IMR-90 (cell line): ENCODE data around the gene RPTOR. TPM values are rescaled to one million over a fixed set of nuclear protein-coding genes. Genes with fewer than 3 reads are reported as not detected.

Source experiments
- ATAC-seq: fragments of 200-7000 bp; cut with Tn5 transposase; 2 replicates; pipeline ENCODE4 v1.9.1; 2020; ENCODE audit warnings: low read depth, mild to moderate bottlenecking, moderate library complexity
- BruUV-seq: library from RNA; stranded (reverse); fragments of 400-500 nt; replicated peaks from 2 replicates; lab custom pipeline; 2021; lab: Mats Ljungman, UMichigan
- CTCF ChIA-PET: fragments of 300-600 bp; formaldehyde crosslinking; extraction: SDS; loops from one replicate; lab custom pipeline; 2021; ENCODE audit warnings: antibody characterized with exemption; lab: Yijun Ruan, JAX
- POLR2A ChIA-PET: fragments of 300-600 bp; sonication (Branson Sonifier 250); formaldehyde crosslinking; loops from one replicate; lab custom pipeline; 2022; ENCODE audit warnings: antibody characterized with exemption; ENCODE audit not compliant: unreplicated experiment; lab: Charles Lee
- DNase-seq: peaks from one replicate; pipeline ENCODE4 v3.0.0; 2013
- H2AFZ ChIP-seq: replicated peaks from 2 replicates; pipeline ENCODE3; 2013; ENCODE audit warnings: low read length, mild to moderate bottlenecking; ENCODE audit not compliant: poor library complexity
- H2AK5ac ChIP-seq: 2 replicates; pipeline ENCODE4 v1.6.1; 2013; ENCODE audit warnings: low read depth, low read length, inconsistent platforms
- H2AK9ac ChIP-seq: replicated peaks from 2 replicates; pipeline ENCODE3; 2013; ENCODE audit warnings: mild to moderate bottlenecking, low read depth, low read length, moderate library complexity; ENCODE audit not compliant: poor library complexity
- H2BK120ac ChIP-seq: 2 replicates; pipeline ENCODE4 v1.6.1; 2013; ENCODE audit warnings: low read depth, low read length, inconsistent platforms
- H2BK15ac ChIP-seq: 3 replicates; pipeline ENCODE4 v1.6.1; 2013; ENCODE audit warnings: low read depth, low read length, inconsistent platforms
- H2BK20ac ChIP-seq: 2 replicates; pipeline ENCODE4 v1.6.1; 2013; ENCODE audit warnings: low read depth, mild to moderate bottlenecking, inconsistent platforms, low read length, moderate library complexity
- H2BK5ac ChIP-seq: 2 replicates; pipeline ENCODE4 v1.6.1; 2013; ENCODE audit warnings: mild to moderate bottlenecking, low read depth, low read length, inconsistent platforms; ENCODE audit not compliant: poor library complexity, severe bottlenecking
- H3K14ac ChIP-seq: replicated peaks from 2 replicates; pipeline ENCODE4 v1.6.1; 2013; ENCODE audit warnings: low read depth, low read length, inconsistent platforms
- H3K18ac ChIP-seq: 2 replicates; pipeline ENCODE4 v1.6.1; 2013; ENCODE audit warnings: low read depth, low read length, control low read depth
- H3K23ac ChIP-seq: 2 replicates; pipeline ENCODE4 v1.6.1; 2013; ENCODE audit warnings: low read depth, low read length, inconsistent platforms
- H3K27ac ChIP-seq: 2 replicates; pipeline ENCODE4 v1.5.1; 2013; ENCODE audit warnings: mild to moderate bottlenecking, control low read depth, low read length; ENCODE audit not compliant: insufficient read depth
- H3K27me3 ChIP-seq: 2 replicates; pipeline ENCODE4 v1.6.1; 2013; ENCODE audit warnings: low read length; ENCODE audit not compliant: control insufficient read depth, insufficient read depth
- H3K36me3 ChIP-seq: 2 replicates; pipeline ENCODE4 v1.6.1; 2013; ENCODE audit warnings: low read length, mixed read lengths; ENCODE audit not compliant: control insufficient read depth, insufficient read depth
- H3K4ac ChIP-seq: 2 replicates; pipeline ENCODE4 v1.6.1; 2013; ENCODE audit warnings: low read depth, low read length, inconsistent platforms
- H3K4me1 ChIP-seq: 2 replicates; pipeline ENCODE4 v1.6.1; 2013; ENCODE audit warnings: low read length, mixed read lengths; ENCODE audit not compliant: control insufficient read depth, insufficient read depth
- H3K4me2 ChIP-seq: 2 replicates; pipeline ENCODE4 v1.6.1; 2013; ENCODE audit warnings: low read depth, mild to moderate bottlenecking, control low read depth, low read length, moderate library complexity
- H3K4me3 ChIP-seq: 2 replicates; pipeline ENCODE4 v1.5.1; 2013; ENCODE audit warnings: low read depth, mild to moderate bottlenecking, control low read depth, low read length, moderate library complexity; ENCODE audit not compliant: insufficient read depth
- H3K56ac ChIP-seq: 2 replicates; pipeline ENCODE4 v1.6.1; 2013; ENCODE audit warnings: low read length, inconsistent platforms; ENCODE audit not compliant: insufficient read depth; ENCODE audit errors: extremely low read depth
- H3K79me1 ChIP-seq, 2 experiments: 2 replicates each; pipeline ENCODE4 v1.6.1; 2013; ENCODE audit warnings: low read length in 2 of 2, inconsistent platforms in 1 of 2, low read depth in 1 of 2
- H3K9ac ChIP-seq: 2 replicates; pipeline ENCODE4 v1.6.1; 2013; ENCODE audit warnings: low read depth, low read length, control low read depth
- H3K9me1 ChIP-seq: 2 replicates; pipeline ENCODE4 v1.6.1; 2013; ENCODE audit warnings: low read length, inconsistent platforms; ENCODE audit not compliant: insufficient read depth
- H3K9me3 ChIP-seq: 2 replicates; pipeline ENCODE4 v1.6.1; 2013; ENCODE audit warnings: low read length; ENCODE audit not compliant: control insufficient read depth, insufficient read depth
- H4K20me1 ChIP-seq: 2 replicates; pipeline ENCODE4 v1.6.1; 2013; ENCODE audit warnings: low read length, inconsistent platforms; ENCODE audit not compliant: insufficient read depth
- H4K5ac ChIP-seq: 2 replicates; pipeline ENCODE4 v1.6.1; 2013; ENCODE audit warnings: mild to moderate bottlenecking, low read depth, low read length, control low read depth
- H4K8ac ChIP-seq, 2 experiments: 2 replicates each; pipeline ENCODE4 v1.6.1; 2013; ENCODE audit warnings: low read depth in 2 of 2, low read length in 2 of 2, control low read depth in 1 of 2, inconsistent platforms in 1 of 2
- H4K91ac ChIP-seq: 2 replicates; pipeline ENCODE4 v1.6.1; 2013; ENCODE audit warnings: low read depth, low read length, inconsistent platforms; ENCODE audit not compliant: insufficient read depth
- NFE2L2 ChIP-seq: fragments of 150-350 bp; IDR thresholded peaks from 2 replicates; pipeline ENCODE4 v1.6.1; 2016; ENCODE audit warnings: low read depth, mild to moderate bottlenecking, low read length
- POLR2A ChIP-seq: IDR thresholded peaks from 2 replicates; pipeline ENCODE4 v1.6.1; 2012; ENCODE audit warnings: mild to moderate bottlenecking, low read depth, low read length
- WGBS, 2 experiments: methylation state at CpG; one replicate each; pipeline versions ENCODE4 v1.1.5 to v1.1.7; 2013; ENCODE audit warnings: missing lambda C conversion rate in 2 of 2; ENCODE audit not compliant: insufficient read length in 1 of 2; ENCODE audit errors: extremely low coverage in 2 of 2; 5-methylcytosine and 5-hydroxymethylcytosine counted together
- dilution Hi-C: fragments of 300-500 bp; cut with HindIII; formaldehyde crosslinking; loops from one replicate; pipeline ENCODE4 v1.14.3; 2018; ENCODE audit warnings: low sequenced_read_pairs; ENCODE audit not compliant: unreplicated experiment
- in situ Hi-C: fragments of 300-500 bp; cut with MboI; formaldehyde crosslinking; loops from 3 replicates; pipeline ENCODE4 v1.14.3; 2019; ENCODE audit warnings: low sequenced_read_pairs, inconsistent platforms, mixed read lengths
- intact Hi-C: fragments of 100-400 bp; cut with micrococcal nuclease; formaldehyde crosslinking; loops from 2 replicates; pipeline ENCODE4 v1.10.0; 2022
- polyA plus RNA-seq, 3 experiments: library from polyadenylated mRNA; depleted of rRNA; stranded (reverse); fragments of >200 nt; gene quantifications; 2 replicates each; pipeline ENCODE4 v1.2.3, GENCODE V29; 2012; ENCODE audit warnings: low replicate concordance in 1 of 3
- total RNA-seq: library from RNA; depleted of rRNA; stranded (reverse); fragments of >200 nt; gene quantifications from 2 replicates; pipeline ENCODE4 v1.2.3, GENCODE V29; 2012

The RPTOR gene
- total and polyA plus RNA-seq, 2 of the 4 experiments (the other 2 are of a cell fraction) = 10.8 to 14.7 TPM

DNA sequence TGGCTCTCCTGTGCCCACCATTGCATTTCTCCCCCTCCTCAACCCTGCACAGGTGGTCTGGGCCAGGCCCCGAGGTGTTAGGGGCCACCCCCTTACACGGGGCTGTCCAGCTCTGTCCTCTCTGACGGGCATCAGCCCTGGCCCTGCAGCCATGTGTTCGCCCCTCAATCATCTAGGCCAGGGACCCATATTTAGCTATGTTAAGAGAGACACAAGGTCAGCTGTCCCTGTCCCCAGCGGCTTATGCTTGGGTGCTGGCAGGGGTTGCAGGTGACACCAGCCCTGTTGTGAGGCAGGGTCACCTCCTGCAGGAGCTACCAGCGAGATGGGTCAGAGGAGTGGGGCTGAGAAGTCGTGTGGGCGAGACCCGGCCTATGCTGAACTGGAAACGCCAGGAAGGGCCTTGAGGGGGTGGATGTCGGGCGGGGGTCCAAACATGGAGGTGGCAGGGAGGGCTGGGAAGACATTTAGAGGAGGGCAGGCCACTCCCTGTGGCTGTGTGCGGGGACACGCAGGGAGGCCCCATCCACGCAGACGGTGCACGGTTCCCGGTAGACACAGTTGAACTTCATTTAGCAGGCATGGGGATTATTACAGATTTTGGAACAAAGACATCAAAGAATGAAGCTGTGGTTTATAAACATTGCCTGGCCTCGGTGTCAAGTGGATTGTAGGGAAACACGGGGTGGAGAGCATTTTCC lies 313.8 kb downstream of the RPTOR start:
- peak overlapping the region; percentile 100 for H4K91ac ChIP-seq
- peak overlapping the region; percentile 100 for H2BK5ac ChIP-seq
- no TSS peak for BruUV-seq
- peak overlapping the region; percentile 79 for H3K56ac ChIP-seq
- peaks cover 9% of the 10 kb centered on the region for H3K36me3 ChIP-seq
- no peaks in the 10 kb centered on the region for H4K20me1 ChIP-seq
- H2AK9ac ChIP-seq = peak overlapping the region; percentile 98
- H3K9me1 ChIP-seq = peaks cover 53% of the 10 kb centered on the region
- no peak overlapping the region for H3K4me3 ChIP-seq
- peaks cover 23 to 66% of the 10 kb centered on the region in 2 experiments for H3K79me1 ChIP-seq
- H2BK15ac ChIP-seq = peak overlapping the region; percentile 96; the same call in 2 of the 3 replicates
- peak overlapping the region; percentile 100 for H2BK20ac ChIP-seq
- peak overlapping the region; percentile 100 for H2AK5ac ChIP-seq
- H3K27ac ChIP-seq = peak overlapping the region; percentile 99
- H3K27me3 ChIP-seq = no peaks in the 10 kb centered on the region
- DNase-seq (peak; percentile 8), ATAC-seq (no peak)
- dilution Hi-C loops (no loop called here), in situ Hi-C loops (no loop called here), intact Hi-C loops (loop anchor here (5.0 to 10.0 kb wide), 2 partner anchors 271 to 384 kb away; partner anchors contain the start of gene NPTX1)
- H3K4me2 ChIP-seq = no peak overlapping the region
- no peak for TF ChIP-seq NFE2L2
- peak; percentile 63 for TF ChIP-seq POLR2A
- H3K18ac ChIP-seq = peak overlapping the region; percentile 95
- peak overlapping the region; percentile 84 for H2AFZ ChIP-seq
- peak overlapping the region; percentile 99 for H4K8ac ChIP-seq
- H3K4ac ChIP-seq = peak overlapping the region; percentile 100
- peak overlapping the region; percentile 28; the same call in 1 of the 2 replicates for H3K9ac ChIP-seq
- peak overlapping the region; percentile 95 for H3K23ac ChIP-seq
- H4K5ac ChIP-seq = peak overlapping the region; percentile 96
- peaks cover 44% of the 10 kb centered on the region for H3K4me1 ChIP-seq
- CTCF ChIA-PET = no interaction called here
- WGBS, 2 experiments = 87% methylated on average over 4 of the region's 20 CpGs; no CpG with 5 or more reads in 1 of the 2 experiments
- POLR2A ChIA-PET = no interaction called here
- H3K9me3 ChIP-seq = no peaks in the 10 kb centered on the region
- H2BK120ac ChIP-seq = peak overlapping the region; percentile 100
- H3K14ac ChIP-seq = peak overlapping the region; percentile 98
